ENCODE data around the gene SERINC4.

DNA sequence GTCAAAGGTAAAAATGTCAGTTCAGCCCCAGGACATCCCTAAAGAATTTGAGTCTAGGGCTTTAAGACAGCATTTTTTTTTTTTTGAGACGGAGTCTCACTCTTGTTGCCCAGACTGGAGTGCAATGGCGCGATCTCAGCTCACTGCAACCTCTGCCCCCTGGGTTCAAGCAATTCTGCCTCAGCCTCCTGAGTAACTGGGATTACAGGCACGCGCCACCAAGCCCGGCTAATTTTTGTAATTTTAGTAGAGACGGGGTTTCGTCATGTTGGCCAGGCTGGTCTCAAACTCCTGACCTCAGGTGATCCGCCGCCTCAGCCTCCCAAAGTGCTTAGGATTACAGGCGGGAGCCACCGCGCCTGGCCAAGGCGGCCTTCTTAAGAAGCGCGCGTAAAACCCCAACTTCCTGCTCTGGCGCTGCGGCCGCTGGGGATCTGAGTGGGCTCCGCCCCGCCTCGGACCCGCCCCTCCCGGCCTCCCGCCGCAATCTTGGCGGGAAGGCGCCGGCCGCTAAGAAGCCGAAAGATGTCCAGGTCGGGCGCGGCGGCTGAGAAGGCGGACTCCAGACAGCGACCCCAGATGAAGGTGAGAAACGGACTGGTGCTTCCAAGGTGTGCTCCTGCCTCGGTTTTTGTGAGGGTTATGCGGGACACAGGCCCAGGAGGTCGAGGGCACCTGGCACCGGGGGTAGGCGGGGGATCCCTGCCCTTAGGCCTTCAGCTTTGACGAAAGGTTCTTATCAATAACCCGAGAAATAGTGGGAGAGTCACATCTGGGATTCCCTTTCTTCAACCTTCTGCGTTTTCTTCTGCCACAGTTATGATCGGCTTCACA is 26.7 kb upstream of the SERINC4 start, which contains the start of gene WDR76:
- TF ChIP-seq EZH2phosphoT487 (IDR thresholded peaks at IDR 0.05; ENCODE audit: insufficient read depth, low read depth) (no peak), EZH2 (IDR thresholded peaks at IDR 0.05; ENCODE audit: insufficient read depth, poor library complexity, severe bottlenecking) (no peak)

Measured in GM23248 (cell line).